NT2/D1 (cell line): ENCODE measurements around the gene MBNL1.

Experiments used
- DNase-seq: peaks from one replicate; pipeline ENCODE4 v3.0.0-alpha.2; 2011; ENCODE audit warnings: low read depth, low spot score
- H3K27me3 ChIP-seq: 2 replicates; pipeline ENCODE4 v1.6.0; 2011; ENCODE audit warnings: mild to moderate bottlenecking; ENCODE audit not compliant: insufficient read length, insufficient read depth
- H3K36me3 ChIP-seq: 2 replicates; pipeline ENCODE4 v1.6.1; 2011; ENCODE audit warnings: mild to moderate bottlenecking, low read length, mixed read lengths; ENCODE audit not compliant: insufficient read depth, insufficient read length
- H3K4me1 ChIP-seq: 2 replicates; pipeline ENCODE4 v1.5.1; 2011; ENCODE audit not compliant: insufficient read depth, insufficient read length
- H3K4me3 ChIP-seq: 2 replicates; pipeline ENCODE4 v1.5.1; 2011; ENCODE audit warnings: low read depth; ENCODE audit not compliant: insufficient read length
- H3K9ac ChIP-seq: 2 replicates; pipeline ENCODE4 v1.6.0; 2011; ENCODE audit warnings: low read depth; ENCODE audit not compliant: insufficient read length
- H3K9me3 ChIP-seq: 2 replicates; pipeline ENCODE4 v1.5.1; 2011; ENCODE audit warnings: mild to moderate bottlenecking, low read length; ENCODE audit not compliant: insufficient read depth
- SUZ12 ChIP-seq: IDR thresholded peaks from 2 replicates; pipeline ENCODE4 v1.6.1; 2011; ENCODE audit not compliant: insufficient read length, insufficient read depth; ENCODE audit errors: extremely low read depth
- YY1 ChIP-seq: IDR thresholded peaks from 2 replicates; pipeline ENCODE4 v1.6.1; 2011; ENCODE audit not compliant: insufficient read length, insufficient read depth
- ZNF274 ChIP-seq: IDR thresholded peaks from 2 replicates; pipeline ENCODE4 v1.6.1; 2011; ENCODE audit warnings: mild to moderate bottlenecking, low read depth, low read length

MBNL1 gene

GRCh38 chr3:152243301-152243711, 25.4 kb upstream of the MBNL1 start:
- Histone ChIP-seq H3K4me3 (no peak overlapping the region), H3K9me3 (no peaks in the 10 kb centered on the region), H3K27me3 (no peaks in the 10 kb centered on the region), H3K36me3 (no peaks in the 10 kb centered on the region), H3K9ac (no peak overlapping the region), H3K4me1 (no peaks in the 10 kb centered on the region)
- TF ChIP-seq YY1 (no peak), ZNF274 (no peak), SUZ12 (no peak)
- no peak for DNase-seq

DNA sequence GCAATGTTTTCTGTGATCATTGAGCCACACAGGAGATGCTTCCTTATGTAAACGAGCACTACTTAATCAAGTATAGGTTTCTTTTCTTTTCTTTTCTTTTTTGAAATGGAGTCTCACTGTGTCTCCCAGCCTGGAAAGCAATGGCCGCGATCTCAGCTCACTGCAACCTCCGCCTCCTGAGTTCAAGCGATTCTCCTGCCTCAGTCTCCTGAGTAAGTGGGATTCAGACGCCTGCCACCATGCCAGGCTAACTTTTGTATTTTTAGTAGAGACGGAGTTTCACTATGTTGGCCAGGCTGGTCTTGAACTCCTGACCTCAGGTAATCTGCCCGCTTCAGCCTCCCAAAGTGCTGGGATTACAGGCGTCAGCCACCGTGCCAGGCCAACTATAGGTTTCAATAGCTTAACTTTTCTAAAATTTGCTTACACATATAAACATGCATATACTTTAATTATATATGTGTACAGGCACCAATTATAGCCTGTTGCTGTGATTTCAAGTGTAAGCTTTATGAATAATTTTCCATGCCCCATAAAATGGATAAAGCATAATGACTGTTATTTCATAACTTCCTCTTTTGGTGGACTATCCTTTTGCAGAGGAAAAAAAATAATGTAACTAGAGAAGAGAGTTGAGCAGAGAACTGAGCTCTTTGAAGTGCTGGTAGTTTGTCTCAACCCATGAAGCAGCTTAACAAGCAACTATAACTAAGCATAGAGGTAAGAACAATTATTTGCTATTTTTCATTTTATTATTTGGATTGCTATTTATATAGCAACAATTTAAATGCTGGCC, 24.8 kb upstream of the MBNL1 start:
- no peak for DNase-seq
- Histone ChIP-seq H3K9ac (no peak overlapping the region), H3K4me3 (no peak overlapping the region), H3K9me3 (no peaks in the 10 kb centered on the region), H3K36me3 (no peaks in the 10 kb centered on the region), H3K27me3 (no peaks in the 10 kb centered on the region), H3K4me1 (no peaks in the 10 kb centered on the region)
- TF ChIP-seq YY1 (no peak), ZNF274 (no peak), SUZ12 (no peak)

DNA sequence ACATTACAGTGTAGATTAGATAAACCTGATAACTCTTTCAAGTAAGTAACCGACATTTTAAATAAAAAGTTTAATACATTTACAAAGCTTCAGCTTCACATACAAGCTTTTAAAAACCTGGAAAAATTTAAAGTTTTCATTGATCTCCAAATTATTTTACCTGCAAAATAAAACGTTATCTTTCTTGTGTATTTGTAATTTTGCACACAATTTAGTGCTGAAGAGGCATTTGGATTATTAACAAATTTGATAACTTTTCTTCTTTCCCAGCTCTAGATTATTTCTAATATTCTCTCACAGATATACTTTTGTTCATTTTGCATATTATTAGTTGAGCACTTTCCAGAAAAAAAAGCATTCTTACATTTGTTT, 24.2 kb upstream of the MBNL1 start:
- Histone ChIP-seq H3K36me3 (no peaks in the 10 kb centered on the region), H3K9me3 (no peaks in the 10 kb centered on the region), H3K27me3 (no peaks in the 10 kb centered on the region), H3K4me3 (no peak overlapping the region), H3K4me1 (no peaks in the 10 kb centered on the region), H3K9ac (no peak overlapping the region)
- no peak for TF ChIP-seq ZNF274
- TF ChIP-seq SUZ12, result no peak
- TF ChIP-seq YY1, result no peak
- DNase-seq, result no peak

DNA sequence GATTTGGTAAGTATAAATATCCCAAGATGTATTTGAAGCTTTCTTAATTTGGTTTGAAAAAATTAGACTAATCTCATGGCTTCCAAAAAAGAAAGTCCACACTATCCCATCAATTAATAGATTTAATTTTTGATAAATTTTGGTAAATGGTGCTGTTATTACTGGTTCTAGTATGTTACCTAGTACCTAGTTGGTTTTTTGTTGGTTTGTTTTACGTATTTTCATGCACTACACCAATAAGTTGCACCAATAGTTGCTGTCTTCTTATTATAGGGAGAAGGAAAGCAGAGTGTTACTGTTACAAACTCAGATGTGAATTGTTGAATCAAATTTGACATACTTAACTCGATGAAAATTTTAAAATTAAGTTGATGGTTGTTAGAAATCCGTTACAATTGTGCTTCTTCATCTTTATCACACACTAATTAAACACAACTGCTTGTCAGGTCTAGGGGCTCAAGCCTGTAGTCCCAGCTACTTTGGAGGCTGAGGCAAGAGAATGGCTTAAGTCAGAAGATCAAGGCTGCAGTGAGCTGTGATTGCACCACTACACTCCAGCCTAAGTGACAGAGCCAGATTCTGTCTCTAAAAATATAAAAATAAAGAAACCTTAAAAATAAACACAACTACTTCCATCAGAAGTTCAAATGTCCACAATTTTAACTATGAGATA, 23.1 kb upstream of the MBNL1 start:
- DNase-seq, result no peak
- Histone ChIP-seq H3K4me3 (no peak overlapping the region), H3K9me3 (no peaks in the 10 kb centered on the region), H3K4me1 (no peaks in the 10 kb centered on the region), H3K36me3 (no peaks in the 10 kb centered on the region), H3K9ac (no peak overlapping the region), H3K27me3 (no peaks in the 10 kb centered on the region)
- no peak for TF ChIP-seq YY1

DNA sequence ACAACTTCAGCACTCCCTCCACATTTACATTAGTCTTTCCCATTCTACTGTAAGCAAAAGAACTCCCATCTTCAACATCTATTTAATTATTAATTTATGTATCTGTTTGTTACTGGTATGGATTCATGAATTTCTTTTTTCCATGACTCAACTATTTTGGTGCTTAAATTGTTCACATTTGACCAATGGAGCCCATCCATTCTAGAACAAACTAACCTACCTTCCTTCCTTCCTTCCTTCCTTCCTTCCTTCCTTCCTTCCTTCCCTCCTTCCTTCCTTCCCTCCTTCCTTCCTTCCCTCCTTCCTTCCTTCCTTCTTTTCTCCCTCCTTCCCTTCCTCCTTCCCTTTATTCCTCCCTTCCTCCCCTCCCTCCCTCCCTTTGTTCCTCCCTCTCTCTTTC, 16.8 kb upstream of the MBNL1 start:
- Histone ChIP-seq H3K27me3 (no peaks in the 10 kb centered on the region), H3K4me1 (no peaks in the 10 kb centered on the region), H3K9me3 (no peaks in the 10 kb centered on the region), H3K36me3 (no peaks in the 10 kb centered on the region), H3K4me3 (no peak overlapping the region), H3K9ac (no peak overlapping the region)
- TF ChIP-seq SUZ12, result no peak
- no peak for TF ChIP-seq YY1
- no peak for TF ChIP-seq ZNF274
- no peak for DNase-seq

DNA sequence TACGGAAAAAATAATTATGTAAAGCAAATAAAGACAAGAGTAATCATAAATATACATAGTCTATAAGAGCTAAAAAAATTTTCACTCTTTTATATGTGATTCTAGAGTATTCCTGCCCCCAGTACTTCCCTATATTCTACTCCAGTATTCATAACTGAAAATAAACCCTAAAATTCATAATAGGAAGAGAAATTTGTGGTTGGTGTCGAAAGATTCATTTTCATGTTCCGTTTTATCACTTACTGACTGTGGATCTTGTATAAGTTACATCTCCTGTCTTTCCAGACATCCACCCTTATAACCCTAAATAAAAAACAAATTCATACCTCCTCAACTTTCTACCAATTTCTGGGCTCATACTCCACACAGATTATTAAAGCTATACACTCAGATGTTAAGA, 16.0 kb upstream of the MBNL1 start:
- Histone ChIP-seq H3K36me3 (no peaks in the 10 kb centered on the region), H3K9ac (no peak overlapping the region), H3K4me1 (no peaks in the 10 kb centered on the region), H3K4me3 (no peak overlapping the region), H3K27me3 (no peaks in the 10 kb centered on the region), H3K9me3 (no peaks in the 10 kb centered on the region)
- TF ChIP-seq ZNF274 (no peak), YY1 (no peak), SUZ12 (no peak)
- no peak for DNase-seq

GRCh38 chr3:152253514-152253913, 15.2 kb upstream of the MBNL1 start:
- H3K36me3 ChIP-seq, result no peaks in the 10 kb centered on the region
- TF ChIP-seq ZNF274 (no peak), YY1 (no peak), SUZ12 (no peak)
- no peak for DNase-seq
- H3K4me3 ChIP-seq, result no peak overlapping the region
- H3K27me3 ChIP-seq, result no peaks in the 10 kb centered on the region
- no peaks in the 10 kb centered on the region for H3K4me1 ChIP-seq
- no peaks in the 10 kb centered on the region for H3K9me3 ChIP-seq
- no peak overlapping the region for H3K9ac ChIP-seq
